Measurements from ENCODE around the gene CPA2.

CPA2 gene

GRCh38 chr7:130254555-130254954, 12.1 kb upstream of the CPA2 start:
- no peak for DNase-seq

- no peak for DNase-seq
Measured at GRCh38 chr7:130256704-130257103, 10.0 kb upstream of the CPA2 start.

- DNase-seq, result no peak
Measured at GRCh38 chr7:130258494-130259078, 8.1 kb upstream of the CPA2 start.

- peak in 7 of 51 donors; percentile 5 to 36 (median 15) for DNase-seq
Measured at GRCh38 chr7:130262448-130262847, 4.2 kb upstream of the CPA2 start.

- DNase-seq, result no peak
Measured at GRCh38 chr7:130263130-130263529, 3.5 kb upstream of the CPA2 start.

GRCh38 chr7:130266961-130267321, 278 bp downstream of the CPA2 start:
- DNase-seq, result no peak

GRCh38 chr7:130268463-130269317, 2.0 kb downstream of the CPA2 start:
- DNase-seq, result no peak

- DNase-seq, result no peak
Measured at GRCh38 chr7:130269318-130269694, 2.6 kb downstream of the CPA2 start.

GRCh38 chr7:130270947-130271800, 4.5 kb downstream of the CPA2 start:
- no peak for DNase-seq

DNA sequence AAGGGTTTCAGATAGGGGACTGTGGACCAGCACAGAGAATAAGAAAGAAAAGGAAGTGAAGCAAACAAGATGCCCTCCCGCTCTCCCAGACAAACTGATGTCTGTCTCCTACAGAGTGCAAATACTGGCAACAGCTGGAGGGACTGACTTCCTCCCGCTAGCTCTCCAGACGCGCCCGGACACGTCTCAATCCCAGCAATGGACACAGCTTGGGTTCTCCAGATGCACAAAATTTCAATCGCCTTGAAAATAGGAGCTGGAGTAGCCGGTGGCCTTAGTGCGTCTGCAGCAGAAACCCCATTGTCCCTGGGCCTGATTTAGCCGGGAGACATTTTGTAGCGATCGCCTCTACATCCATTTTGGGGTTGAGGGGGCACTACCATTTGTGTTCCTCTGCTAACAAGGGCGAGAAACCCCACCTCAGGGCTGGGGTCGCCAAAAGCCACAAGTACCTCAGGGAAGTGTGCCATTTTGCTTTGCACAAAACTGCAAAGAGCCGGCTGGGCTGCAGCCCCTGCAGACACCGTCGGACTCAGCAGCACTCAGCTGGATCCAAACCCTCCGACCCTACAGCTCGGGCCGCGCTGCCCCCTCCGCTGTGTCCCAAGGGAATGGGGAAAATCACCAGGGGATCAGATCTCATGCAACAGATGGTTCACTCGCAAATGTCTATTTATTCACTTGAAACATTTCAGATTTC, 5.9 kb downstream of the CPA2 start:
- peak in 14 of 51 donors; percentile 10 to 49 (median 27) for DNase-seq

DNA sequence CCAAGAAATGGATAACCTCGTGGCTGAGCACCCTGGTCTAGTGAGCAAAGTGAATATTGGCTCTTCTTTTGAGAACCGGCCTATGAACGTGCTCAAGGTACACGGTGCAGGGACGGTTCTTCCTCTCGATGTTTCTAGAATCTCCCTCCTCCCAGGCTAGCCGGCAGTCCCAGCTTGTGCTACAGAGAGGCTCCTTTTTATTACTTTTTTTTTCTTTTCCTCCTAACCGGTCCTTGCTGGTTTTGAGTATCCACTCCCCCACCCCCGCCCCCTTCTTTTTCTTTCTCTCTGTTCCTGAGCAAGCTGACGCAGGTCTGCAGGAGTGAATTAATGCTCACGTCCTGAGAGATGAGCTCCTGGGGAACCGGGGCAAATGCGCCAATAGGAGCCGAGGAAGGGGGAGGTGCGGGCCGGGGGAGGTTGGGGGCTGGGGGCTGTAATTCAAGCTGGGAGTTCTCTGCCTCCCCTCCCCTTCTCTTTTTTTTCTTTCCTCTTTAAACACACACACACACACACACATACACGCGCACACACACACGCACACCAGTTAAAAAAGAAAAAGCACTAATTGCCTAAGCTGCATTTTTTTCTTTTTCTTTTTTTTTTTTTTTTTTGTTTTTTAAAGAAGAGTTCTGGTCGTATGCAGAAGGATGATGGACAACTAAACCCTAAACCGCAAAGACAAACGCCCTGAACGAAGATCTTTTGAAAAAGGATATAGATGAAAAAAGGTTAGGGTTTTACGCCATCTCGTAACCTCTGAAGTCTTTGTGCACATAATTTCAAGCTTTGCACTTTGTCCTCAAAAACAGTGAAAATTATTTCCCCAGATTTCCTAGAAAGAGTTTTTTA, 6.6 kb downstream of the CPA2 start:
- peak in 28 of 51 donors; percentile 10 to 74 (median 34) for DNase-seq

GRCh38 chr7:130273933-130274255, 7.2 kb downstream of the CPA2 start:
- no peak for DNase-seq

GRCh38 chr7:130274296-130274695, 7.6 kb downstream of the CPA2 start:
- no peak for DNase-seq

GRCh38 chr7:130274983-130275591, 8.4 kb downstream of the CPA2 start:
- DNase-seq, result no peak

- no peak for DNase-seq
Measured at GRCh38 chr7:130275826-130276297, 9.2 kb downstream of the CPA2 start.

DNA sequence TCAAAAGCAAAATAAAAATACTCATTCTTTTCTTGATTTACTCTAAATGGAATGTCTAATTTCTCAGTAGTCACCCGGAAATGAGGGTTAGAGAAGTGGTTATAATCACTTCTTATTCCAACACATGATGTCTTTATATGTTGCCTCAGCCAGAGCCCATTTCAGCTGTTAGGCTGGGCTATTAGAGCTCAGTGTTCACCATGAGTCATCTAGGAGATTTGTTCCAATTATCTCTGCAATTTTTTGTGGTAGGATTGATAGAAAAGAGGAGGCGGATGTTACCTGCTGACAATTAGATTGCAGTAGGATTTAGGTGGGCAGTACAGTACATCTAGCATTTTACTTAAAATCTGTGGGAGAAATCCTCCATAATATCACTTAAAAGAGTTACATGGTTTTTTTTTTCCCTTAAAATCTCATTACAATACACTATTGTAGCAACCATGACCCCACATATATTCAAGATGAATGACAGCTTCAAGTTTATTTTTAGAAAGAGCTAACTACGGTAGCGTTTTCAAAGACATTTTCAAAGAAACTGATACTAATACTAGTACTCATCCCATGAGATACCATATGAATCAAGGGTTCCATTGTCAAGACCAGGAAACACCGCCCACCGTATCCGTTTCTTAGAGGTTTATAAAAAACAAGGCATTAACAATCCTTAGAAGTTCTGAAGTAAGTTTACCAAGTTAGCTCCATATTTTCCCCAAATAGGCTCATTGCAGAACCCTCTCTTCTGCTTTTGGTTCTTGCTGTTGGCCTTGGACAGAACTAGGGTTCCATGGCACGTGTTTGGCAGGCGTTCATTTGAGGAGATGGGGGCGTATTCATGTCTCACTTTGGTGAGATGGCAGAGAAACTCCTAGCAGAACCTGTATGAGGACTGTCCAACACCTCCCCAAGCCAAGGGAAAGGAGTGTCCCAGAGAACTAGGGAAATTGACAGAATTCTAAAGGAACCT, 10.4 kb downstream of the CPA2 start:
- peak in 1 of 51 donors; percentile 59 for DNase-seq

GRCh38 chr7:130277763-130278643, 11.3 kb downstream of the CPA2 start:
- DNase-seq, result peak in 38 of 51 donors; percentile 5 to 82 (median 36)

DNA sequence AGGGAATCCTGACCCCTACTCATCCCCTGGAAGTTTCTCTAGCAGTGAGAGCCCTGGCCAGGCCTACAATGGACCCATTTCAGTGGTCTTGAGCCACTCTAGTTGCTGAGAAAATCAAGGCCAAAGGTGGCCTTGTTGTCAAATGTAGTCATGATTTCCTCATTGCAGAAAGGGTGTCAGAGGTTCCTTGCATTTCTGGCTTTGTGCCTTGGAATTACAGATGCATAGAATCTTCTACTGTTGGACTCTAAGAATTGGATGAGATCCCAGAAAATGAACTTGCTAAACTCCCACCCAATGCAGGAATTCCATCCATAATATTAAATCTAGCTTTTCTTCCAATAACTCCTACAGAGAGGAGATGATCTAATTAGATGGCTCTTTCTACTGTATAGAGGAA, 12.2 kb downstream of the CPA2 start:
- DNase-seq, result no peak
